ENCODE data around the gene SLC22A1.

SLC22A1 gene

GRCh38 chr6:160101277-160102205, 20.1 kb upstream of the SLC22A1 start:
- TF ChIP-seq POLR2AphosphoS5 (IDR thresholded peaks at IDR 0.05; ENCODE audit: low read depth, low read length) = no peak

GRCh38 chr6:160102399-160102798, 19.2 kb upstream of the SLC22A1 start:
- no peak for TF ChIP-seq TAF1 (IDR thresholded peaks at IDR 0.05; ENCODE audit: borderline replicate concordance, insufficient read depth, low read length)
- TF ChIP-seq FOXP2 (optimal IDR thresholded peaks at IDR 0.05; ENCODE audit: borderline replicate concordance, extremely low read depth, extremely low read length, insufficient read depth) = no peak
- no peak for TF ChIP-seq REST (IDR thresholded peaks at IDR 0.05; ENCODE audit: insufficient read depth in 1 of 2, low read depth in 2 of 2, low read length in 2 of 2)
- TF ChIP-seq POLR2AphosphoS5 (IDR thresholded peaks at IDR 0.05; ENCODE audit: low read depth, low read length) = no peak
- no peak for TF ChIP-seq SIN3A (IDR thresholded peaks at IDR 0.05; ENCODE audit: borderline replicate concordance, insufficient read depth, low read length)

GRCh38 chr6:160102956-160103824, 18.4 kb upstream of the SLC22A1 start:
- TF ChIP-seq POLR2AphosphoS5 (IDR thresholded peaks at IDR 0.05; ENCODE audit: low read depth, low read length) (no peak), REST (IDR thresholded peaks at IDR 0.05; ENCODE audit: insufficient read depth in 1 of 2, low read depth in 2 of 2, low read length in 2 of 2) (no peak), TAF1 (IDR thresholded peaks at IDR 0.05; ENCODE audit: borderline replicate concordance, insufficient read depth, low read length) (no peak), SIN3A (IDR thresholded peaks at IDR 0.05; ENCODE audit: borderline replicate concordance, insufficient read depth, low read length) (no peak), FOXP2 (optimal IDR thresholded peaks at IDR 0.05; ENCODE audit: borderline replicate concordance, extremely low read depth, extremely low read length, insufficient read depth) (no peak)

- TF ChIP-seq FOXP2 (optimal IDR thresholded peaks at IDR 0.05; ENCODE audit: borderline replicate concordance, extremely low read depth, extremely low read length, insufficient read depth) (no peak), TAF1 (IDR thresholded peaks at IDR 0.05; ENCODE audit: borderline replicate concordance, insufficient read depth, low read length) (no peak), REST (IDR thresholded peaks at IDR 0.05; ENCODE audit: insufficient read depth in 1 of 2, low read depth in 2 of 2, low read length in 2 of 2) (no peak), POLR2AphosphoS5 (IDR thresholded peaks at IDR 0.05; ENCODE audit: low read depth, low read length) (no peak)
Observed at GRCh38 chr6:160103825-160104100, 17.9 kb upstream of the SLC22A1 start.

- TF ChIP-seq POLR2AphosphoS5 (IDR thresholded peaks at IDR 0.05; ENCODE audit: low read depth, low read length) = no peak
- TF ChIP-seq SIN3A (IDR thresholded peaks at IDR 0.05; ENCODE audit: borderline replicate concordance, insufficient read depth, low read length) = no peak
- TF ChIP-seq FOXP2 (optimal IDR thresholded peaks at IDR 0.05; ENCODE audit: borderline replicate concordance, extremely low read depth, extremely low read length, insufficient read depth) = no peak
Observed at GRCh38 chr6:160104821-160105517, 16.6 kb upstream of the SLC22A1 start.
